ENCODE data around the gene NSD2.

GRCh38 chr4:1964443-1964842 is 93.2 kb downstream of the NSD2 start:
- TF ChIP-seq POLR2AphosphoS5 (IDR thresholded peaks at IDR 0.05; ENCODE audit: borderline replicate concordance, low read depth, low read length) (no peak), EZH2 (IDR thresholded peaks at IDR 0.05) (no peak), FOXP2 (optimal IDR thresholded peaks at IDR 0.05; ENCODE audit: control extremely low read depth, extremely low read length, insufficient read depth) (no peak)
